Measurements from ENCODE around the gene MIPEP.
A peak's percentile ranks its signal among the peaks of the same experiment; 100 is the strongest.

MIPEP gene

GRCh38 chr13:23828086-23828485 is 61.1 kb downstream of the MIPEP start:
- POLR2A ChIA-PET: no interaction called here
- no peak for DNase-seq
- Histone ChIP-seq H3K27ac (ENCODE audit: insufficient read depth in 1 of 2, low read depth in 1 of 2, low read length in 2 of 2, poor library complexity in 1 of 2, severe bottlenecking in 2 of 2) (no peak overlapping the region), H3K4me3 (ENCODE audit: control insufficient read depth in 1 of 7, extremely low read depth in 1 of 7, insufficient read depth in 4 of 7, low read depth in 2 of 7, low read length in 6 of 7) (no peak overlapping the region), H3K9me3 (ENCODE audit: control extremely low read depth in 1 of 5, control insufficient read depth in 4 of 5, insufficient read depth in 2 of 5, low read depth in 1 of 5, low read length in 4 of 5) (peaks cover 0 to 12% (median 0%) of the 10 kb centered on the region in 5 experiments), H3K27me3 (replicated peaks in 2 of 5; ENCODE audit: control insufficient read depth in 4 of 5, insufficient read depth in 5 of 5, low read length in 4 of 5) (no peaks in the 10 kb centered on the region), H3K4me1 (ENCODE audit: control extremely low read depth in 1 of 4, control insufficient read depth in 4 of 4, insufficient read depth in 4 of 4, low read length in 3 of 4) (no peaks in the 10 kb centered on the region), H3K36me3 (ENCODE audit: control insufficient read depth in 4 of 4, insufficient read depth in 4 of 4, low read length in 3 of 4) (peaks cover 0 to 11% (median 3%) of the 10 kb centered on the region in 4 experiments)
- WGBS (ENCODE audit: insufficient coverage): 83% methylated on average over 2 of the region's 4 CpGs
- CTCF ChIA-PET: interaction anchor here (0.8 kb wide), 1 partner anchor 10 kb away, joined by 3 read pairs; no protein-coding TSS in a partner anchor

- Histone ChIP-seq H3K4me3 (ENCODE audit: control insufficient read depth in 1 of 7, extremely low read depth in 1 of 7, insufficient read depth in 4 of 7, low read depth in 2 of 7, low read length in 6 of 7) (no peak overlapping the region), H3K9me3 (ENCODE audit: control extremely low read depth in 1 of 5, control insufficient read depth in 4 of 5, insufficient read depth in 2 of 5, low read depth in 1 of 5, low read length in 4 of 5) (peaks cover 0 to 12% (median 0%) of the 10 kb centered on the region in 5 experiments), H3K4me1 (ENCODE audit: control extremely low read depth in 1 of 4, control insufficient read depth in 4 of 4, insufficient read depth in 4 of 4, low read length in 3 of 4) (no peaks in the 10 kb centered on the region), H3K36me3 (ENCODE audit: control insufficient read depth in 4 of 4, insufficient read depth in 4 of 4, low read length in 3 of 4) (peaks cover 0 to 17% (median 4%) of the 10 kb centered on the region in 4 experiments), H3K27me3 (replicated peaks in 2 of 5; ENCODE audit: control insufficient read depth in 4 of 5, insufficient read depth in 5 of 5, low read length in 4 of 5) (no peaks in the 10 kb centered on the region), H3K27ac (ENCODE audit: insufficient read depth in 1 of 2, low read depth in 1 of 2, low read length in 2 of 2, poor library complexity in 1 of 2, severe bottlenecking in 2 of 2) (no peak overlapping the region)
- ChIA-PET CTCF (no interaction called here), POLR2A (no interaction called here)
- DNase-seq: no peak
- WGBS (ENCODE audit: insufficient coverage): 100% methylated on average over 1 of the region's 2 CpGs
These were observed 64.0 kb downstream of the MIPEP start for GRCh38 chr13:23825179-23825578.

GRCh38 chr13:23824371-23824770 is 64.8 kb downstream of the MIPEP start:
- H3K4me3 ChIP-seq (ENCODE audit: control insufficient read depth in 1 of 7, extremely low read depth in 1 of 7, insufficient read depth in 4 of 7, low read depth in 2 of 7, low read length in 6 of 7): no peak overlapping the region
- H3K27ac ChIP-seq (ENCODE audit: insufficient read depth in 1 of 2, low read depth in 1 of 2, low read length in 2 of 2, poor library complexity in 1 of 2, severe bottlenecking in 2 of 2): no peak overlapping the region
- no peaks in the 10 kb centered on the region for H3K4me1 ChIP-seq (ENCODE audit: control extremely low read depth in 1 of 4, control insufficient read depth in 4 of 4, insufficient read depth in 4 of 4, low read length in 3 of 4)
- POLR2A ChIA-PET: no interaction called here
- H3K27me3 ChIP-seq (replicated peaks in 2 of 5; ENCODE audit: control insufficient read depth in 4 of 5, insufficient read depth in 5 of 5, low read length in 4 of 5): no peaks in the 10 kb centered on the region
- 88% methylated on average over 3 of the region's 3 CpGs for WGBS (ENCODE audit: insufficient coverage)
- peaks cover 0 to 12% (median 0%) of the 10 kb centered on the region in 5 experiments for H3K9me3 ChIP-seq (ENCODE audit: control extremely low read depth in 1 of 5, control insufficient read depth in 4 of 5, insufficient read depth in 2 of 5, low read depth in 1 of 5, low read length in 4 of 5)
- DNase-seq: no peak
- H3K36me3 ChIP-seq (ENCODE audit: control insufficient read depth in 4 of 4, insufficient read depth in 4 of 4, low read length in 3 of 4): peaks cover 0 to 17% (median 4%) of the 10 kb centered on the region in 4 experiments
- CTCF ChIA-PET: interaction anchor here (0.5 to 1.6 kb wide), 3 partner anchors 12 to 911 kb away, joined by 3 read pairs; no protein-coding TSS in a partner anchor

- Histone ChIP-seq H3K9me3 (ENCODE audit: control extremely low read depth in 1 of 5, control insufficient read depth in 4 of 5, insufficient read depth in 2 of 5, low read depth in 1 of 5, low read length in 4 of 5) (peaks cover 0 to 12% (median 0%) of the 10 kb centered on the region in 5 experiments), H3K4me1 (ENCODE audit: control extremely low read depth in 1 of 4, control insufficient read depth in 4 of 4, insufficient read depth in 4 of 4, low read length in 3 of 4) (peaks cover 2 to 14% (median 9%) of the 10 kb centered on the region in 4 experiments), H3K4me3 (ENCODE audit: control insufficient read depth in 1 of 7, extremely low read depth in 1 of 7, insufficient read depth in 4 of 7, low read depth in 2 of 7, low read length in 6 of 7) (no peak overlapping the region), H3K27me3 (replicated peaks in 2 of 5; ENCODE audit: control insufficient read depth in 4 of 5, insufficient read depth in 5 of 5, low read length in 4 of 5) (no peaks in the 10 kb centered on the region), H3K36me3 (ENCODE audit: control insufficient read depth in 4 of 4, insufficient read depth in 4 of 4, low read length in 3 of 4) (peaks cover 0 to 15% (median 4%) of the 10 kb centered on the region in 4 experiments), H3K27ac (ENCODE audit: insufficient read depth in 1 of 2, low read depth in 1 of 2, low read length in 2 of 2, poor library complexity in 1 of 2, severe bottlenecking in 2 of 2) (no peak overlapping the region)
- no peak for DNase-seq
- POLR2A ChIA-PET: interaction anchor here (0.7 kb wide), 1 partner anchor 82 kb away, joined by 7 read pairs; no protein-coding TSS in a partner anchor
- WGBS (ENCODE audit: insufficient coverage): no CpG with 5 or more reads among the region's 3 CpGs
- CTCF ChIA-PET: no interaction called here
These were observed 66.9 kb downstream of the MIPEP start for GRCh38 chr13:23822252-23822824.

GRCh38 chr13:23820530-23820929 is 68.7 kb downstream of the MIPEP start:
- no peak overlapping the region for H3K27ac ChIP-seq (ENCODE audit: insufficient read depth in 1 of 2, low read depth in 1 of 2, low read length in 2 of 2, poor library complexity in 1 of 2, severe bottlenecking in 2 of 2)
- H3K36me3 ChIP-seq (ENCODE audit: control insufficient read depth in 4 of 4, insufficient read depth in 4 of 4, low read length in 3 of 4): peaks cover 0 to 13% (median 3%) of the 10 kb centered on the region in 4 experiments
- CTCF ChIA-PET: no interaction called here
- POLR2A ChIA-PET: no interaction called here
- DNase-seq: no peak
- no peak overlapping the region for H3K4me3 ChIP-seq (ENCODE audit: control insufficient read depth in 1 of 7, extremely low read depth in 1 of 7, insufficient read depth in 4 of 7, low read depth in 2 of 7, low read length in 6 of 7)
- H3K27me3 ChIP-seq (replicated peaks in 2 of 5; ENCODE audit: control insufficient read depth in 4 of 5, insufficient read depth in 5 of 5, low read length in 4 of 5): no peaks in the 10 kb centered on the region
- peaks cover 0 to 12% (median 0%) of the 10 kb centered on the region in 5 experiments for H3K9me3 ChIP-seq (ENCODE audit: control extremely low read depth in 1 of 5, control insufficient read depth in 4 of 5, insufficient read depth in 2 of 5, low read depth in 1 of 5, low read length in 4 of 5)
- H3K4me1 ChIP-seq (ENCODE audit: control extremely low read depth in 1 of 4, control insufficient read depth in 4 of 4, insufficient read depth in 4 of 4, low read length in 3 of 4): peaks cover 2 to 16% (median 9%) of the 10 kb centered on the region in 4 experiments
- WGBS (ENCODE audit: insufficient coverage): 100% methylated on average over 1 of the region's 3 CpGs

GRCh38 chr13:23817830-23818229 is 71.4 kb downstream of the MIPEP start:
- H3K9me3 ChIP-seq (ENCODE audit: control extremely low read depth in 1 of 5, control insufficient read depth in 4 of 5, insufficient read depth in 2 of 5, low read depth in 1 of 5, low read length in 4 of 5): no peaks in the 10 kb centered on the region
- WGBS (ENCODE audit: insufficient coverage): 8% methylated on average over 3 of the region's 4 CpGs

GRCh38 chr13:23817136-23817535 is 72.1 kb downstream of the MIPEP start:
- ChIA-PET POLR2A (no interaction called here), CTCF (interaction anchor here (1.1 to 1.2 kb wide), 2 partner anchors 22 to 28 kb away, joined by 3 to 4 read pairs; no protein-coding TSS in a partner anchor)
- 100% methylated on average over 2 of the region's 2 CpGs for WGBS (ENCODE audit: insufficient coverage)
- Histone ChIP-seq H3K9me3 (ENCODE audit: control extremely low read depth in 1 of 5, control insufficient read depth in 4 of 5, insufficient read depth in 2 of 5, low read depth in 1 of 5, low read length in 4 of 5) (no peaks in the 10 kb centered on the region), H3K36me3 (ENCODE audit: control insufficient read depth in 4 of 4, insufficient read depth in 4 of 4, low read length in 3 of 4) (peaks cover 0 to 5% (median under 1%) of the 10 kb centered on the region in 4 experiments), H3K27ac (ENCODE audit: insufficient read depth in 1 of 2, low read depth in 1 of 2, low read length in 2 of 2, poor library complexity in 1 of 2, severe bottlenecking in 2 of 2) (no peak overlapping the region), H3K4me1 (ENCODE audit: control extremely low read depth in 1 of 4, control insufficient read depth in 4 of 4, insufficient read depth in 4 of 4, low read length in 3 of 4) (peaks cover 2 to 16% (median 9%) of the 10 kb centered on the region in 4 experiments), H3K4me3 (ENCODE audit: control insufficient read depth in 1 of 7, extremely low read depth in 1 of 7, insufficient read depth in 4 of 7, low read depth in 2 of 7, low read length in 6 of 7) (no peak overlapping the region), H3K27me3 (replicated peaks in 2 of 5; ENCODE audit: control insufficient read depth in 4 of 5, insufficient read depth in 5 of 5, low read length in 4 of 5) (no peaks in the 10 kb centered on the region)
- no peak for DNase-seq

More at GRCh38 chr13:23817830-23818229, 71.4 kb downstream of the MIPEP start:
- Histone ChIP-seq H3K36me3 (ENCODE audit: control insufficient read depth in 4 of 4, insufficient read depth in 4 of 4, low read length in 3 of 4) (peaks cover 0 to 5% (median under 1%) of the 10 kb centered on the region in 4 experiments), H3K4me3 (ENCODE audit: control insufficient read depth in 1 of 7, extremely low read depth in 1 of 7, insufficient read depth in 4 of 7, low read depth in 2 of 7, low read length in 6 of 7) (no peak overlapping the region), H3K4me1 (ENCODE audit: control extremely low read depth in 1 of 4, control insufficient read depth in 4 of 4, insufficient read depth in 4 of 4, low read length in 3 of 4) (peaks cover 2 to 16% (median 9%) of the 10 kb centered on the region in 4 experiments), H3K27ac (ENCODE audit: insufficient read depth in 1 of 2, low read depth in 1 of 2, low read length in 2 of 2, poor library complexity in 1 of 2, severe bottlenecking in 2 of 2) (no peak overlapping the region), H3K27me3 (replicated peaks in 2 of 5; ENCODE audit: control insufficient read depth in 4 of 5, insufficient read depth in 5 of 5, low read length in 4 of 5) (no peaks in the 10 kb centered on the region)
- CTCF ChIA-PET: interaction anchor here (1.1 to 1.2 kb wide), 3 partner anchors 10 to 41 kb away, joined by 3 read pairs; no protein-coding TSS in a partner anchor
- DNase-seq: peak; percentile 66 to 93 (median 89)
- POLR2A ChIA-PET: no interaction called here
